Pancreas (tissue), 10 donors: ENCODE results near the gene ACTL10. TPM values are rescaled to one million over a fixed set of nuclear protein-coding genes. Genes with fewer than 3 reads are reported as not detected.

Experiments used
- ATAC-seq, 4 donors: fragments of 200-7000 bp; cut with Tn5 transposase; one replicate each; pipeline versions ENCODE4 v1.8.0 to v1.9.1; 2020; ENCODE audit warnings: mild to moderate bottlenecking in 4 of 4, moderate library complexity in 4 of 4
- DNase-seq, 6 donors: peaks; one replicate each; pipeline ENCODE4 v3.0.0-alpha.2; 2020
- FAIRE-seq: peaks from 2 replicates; lab custom pipeline; 2012; peaks lifted over from hg19 to GRCh38; lab: Jason Lieb, UNC
- H3K27ac ChIP-seq, 4 donors: fragments of 200-600 bp; sonication (generic); 1 replicate in 3 of 4; 2 replicates in 1 of 4; pipeline versions ENCODE4 v1.5.0 to v1.8.0; 2020
- H3K27me3 ChIP-seq, 4 donors: fragments of 200-600 bp; one replicate each; pipeline ENCODE4 v1.8.0; 2021
- H3K36me3 ChIP-seq, 3 donors: fragments of 200-600 bp; sonication (generic) in 1 of 3; one replicate each; pipeline versions ENCODE4 v1.5.0 to v1.8.0; 2020 to 2021
- H3K4me1 ChIP-seq, 3 donors: fragments of 200-600 bp; one replicate each; pipeline ENCODE4 v1.8.0; 2021
- H3K4me3 ChIP-seq, 4 donors: fragments of 200-600 bp; sonication (generic) in 2 of 4; one replicate each; pipeline versions ENCODE4 v1.5.0 to v1.8.0; 2020 to 2021
- H3K9me3 ChIP-seq, 4 donors: fragments of 200-600 bp; one replicate each; pipeline ENCODE4 v1.8.0; 2021
- CTCF ChIP-seq, 4 donors: fragments of 200-600 bp; sonication (generic) in 3 of 4; IDR thresholded peaks; one replicate each; pipeline versions ENCODE4 v1.5.0 to v1.8.0; 2021; ENCODE audit warnings: antibody characterized with exemption in 4 of 4
- WGBS, 2 donors: extraction: QIAGEN DNeasy Blood & Tissue Kit; methylation state at CpG; one replicate each; pipeline ENCODE4 v1.1.7; 2013; 5-methylcytosine and 5-hydroxymethylcytosine counted together
- intact Hi-C, 3 donors: fragments of 100-400 bp; cut with DNase I; formaldehyde crosslinking; loops; one replicate each; pipeline versions ENCODE4 v1.11.1 to v1.14.2; 2022
- polyA plus RNA-seq, 2 donors: library from polyadenylated mRNA; stranded (reverse); fragments of 200-250 nt; gene quantifications; one replicate each; pipeline ENCODE4 v1.2.3, GENCODE V29; 2013
- total RNA-seq, 6 donors: library from RNA; stranded (reverse); fragmentation: NEBNext Ultra II Directional in 4 of 6; extraction: Animal tissue kit (Norgen Biotek cat#: 25700) in 4 of 6; gene quantifications; one replicate each; pipeline versions ENCODE4 v1.2.1 to v1.2.4, GENCODE V29; 2021 to 2023
- donor health status: healthy with polysubstance abuse.
- donor health status: DM: no; HTN: no; CAD: no; lungs with moderate emphysema.
- donor health status: DM: no; HTN: no; CAD: no.
- donor health status: control.
- donor health status: control.
- donor health status: Bipolar disorder and iron deficiency.
- donor health status: DM: yes; HTN: yes; CAD: no.
- donor health status: DM: no; HTN: no; CAD: no.
- donor health status: DM: no; HTN: no; CAD: no.
- donor health status: DM: yes; HTN: yes; CAD: no.

ACTL10 gene
- total and polyA plus RNA-seq, 8 donors, result 1.6 to 3.5 (median 2.6) TPM

GRCh38 chr20:33658929-33659328 lies 7.8 kb upstream of the ACTL10 start:
- no peak for DNase-seq
- WGBS, 2 donors, result 96 to 100% methylated on average over 3 to 4 of the region's 4 CpGs
- Histone ChIP-seq H3K4me3 (no peak overlapping the region), H3K36me3 (peaks cover 0 to 7% (median 0%) of the 10 kb centered on the region in 3 donors), H3K27me3 (no peaks in the 10 kb centered on the region), H3K4me1 (peaks cover 13% of the 10 kb centered on the region in 3 donors), H3K27ac (no peak overlapping the region), H3K9me3 (no peaks in the 10 kb centered on the region)
- no peak for FAIRE-seq
- intact Hi-C loops, result loop anchor here in 1 of 3 donors (5.0 kb wide), 1 partner anchor 197 kb away; no protein-coding TSS in a partner anchor
- TF ChIP-seq CTCF (IDR thresholded peaks at IDR 0.05), result no peak
- no peak for ATAC-seq

GRCh38 chr20:33659341-33660034 lies 7.3 kb upstream of the ACTL10 start:
- no peaks in the 10 kb centered on the region for H3K9me3 ChIP-seq
- TF ChIP-seq CTCF (IDR thresholded peaks at IDR 0.05), result no peak
- peaks cover 0 to 7% (median 0%) of the 10 kb centered on the region in 3 donors for H3K36me3 ChIP-seq
- ATAC-seq (no peak), FAIRE-seq (no peak), DNase-seq (peak in 2 of 6 donors; percentile 9 to 77)
- peaks cover 8 to 15% (median 10%) of the 10 kb centered on the region in 3 donors for H3K4me1 ChIP-seq
- WGBS, 2 donors, result 95 to 96% methylated on average over 30 to 32 of the region's 32 CpGs
- no peak overlapping the region for H3K27ac ChIP-seq
- H3K27me3 ChIP-seq, result no peaks in the 10 kb centered on the region
- no peak overlapping the region for H3K4me3 ChIP-seq
- intact Hi-C loops, result loop anchor here in 2 of 3 donors (5.0 kb wide), 1 partner anchor 197 kb away; no protein-coding TSS in a partner anchor

- Histone ChIP-seq H3K4me3 (no peak overlapping the region), H3K4me1 (peaks cover 2 to 10% (median 3%) of the 10 kb centered on the region in 3 donors), H3K36me3 (peaks cover 0 to 7% (median 0%) of the 10 kb centered on the region in 3 donors), H3K27ac (no peak overlapping the region), H3K9me3 (no peaks in the 10 kb centered on the region), H3K27me3 (no peaks in the 10 kb centered on the region)
- TF ChIP-seq CTCF (IDR thresholded peaks at IDR 0.05), result no peak
- ATAC-seq, result no peak
- WGBS, 2 donors, result 93 to 96% methylated on average over 21 of the region's 21 CpGs
- no peak for FAIRE-seq
- DNase-seq, result peak in 1 of 6 donors; percentile 70
- intact Hi-C loops, result loop anchor here in 1 of 3 donors (5.0 kb wide), 1 partner anchor 198 kb away; no protein-coding TSS in a partner anchor
Measured at GRCh38 chr20:33660035-33660684, 6.6 kb upstream of the ACTL10 start.

- no peak overlapping the region for H3K4me3 ChIP-seq
- TF ChIP-seq CTCF (IDR thresholded peaks at IDR 0.05), result no peak
- no peaks in the 10 kb centered on the region for H3K27me3 ChIP-seq
- peaks cover 0 to 11% (median 0%) of the 10 kb centered on the region in 3 donors for H3K4me1 ChIP-seq
- H3K36me3 ChIP-seq, result peaks cover 0 to 7% (median 0%) of the 10 kb centered on the region in 3 donors
- no peak overlapping the region for H3K27ac ChIP-seq
- no peaks in the 10 kb centered on the region for H3K9me3 ChIP-seq
- ATAC-seq, result no peak
- 88 to 91% methylated on average over 7 of the region's 7 CpGs for WGBS, 2 donors
- no peak for DNase-seq
- no peak for FAIRE-seq
- intact Hi-C loops, result loop anchor here in 1 of 3 donors (5.0 kb wide), 1 partner anchor 198 kb away; no protein-coding TSS in a partner anchor
Measured at GRCh38 chr20:33660685-33661058, 6.1 kb upstream of the ACTL10 start.
